HCT116 (cell line): ENCODE measurements around the gene PDGFA. TPM values are rescaled to one million over a fixed set of nuclear protein-coding genes. Genes with fewer than 3 reads are reported as not detected.

Experiments
- ATAC-seq: fragments of 200-7000 bp; cut with Tn5 transposase; 2 replicates; pipeline ENCODE4 v1.9.1; 2020; ENCODE audit warnings: mild to moderate bottlenecking, moderate library complexity
- BruUV-seq: library from RNA; stranded (reverse); fragments of 400-500 nt; replicated peaks from 2 replicates; lab custom pipeline; 2021; lab: Mats Ljungman, UMichigan
- CTCF ChIA-PET: fragments of 300-600 bp; sonication (Branson Sonifier 250); formaldehyde crosslinking; loops from one replicate; lab custom pipeline; 2021; ENCODE audit warnings: antibody characterized with exemption; lab: Charles Lee
- POLR2A ChIA-PET: fragments of 300-600, 350-600 bp; sonication (Branson Sonifier 250); formaldehyde crosslinking; loops from one replicate; lab custom pipeline; 2021; ENCODE audit warnings: antibody characterized with exemption; lab: Charles Lee
- RAD21 ChIA-PET, 2 experiments: fragments of 300-600 bp; sonication (Branson Sonifier 250); formaldehyde crosslinking; loops; one replicate each; lab custom pipeline; 2023; ENCODE audit warnings: low total read pairs in 2 of 2; ENCODE audit not compliant: uncharacterized antibody in 2 of 2, unreplicated experiment in 2 of 2, low non-redundant PET in 1 of 2; lab: Charles Lee
- DNase-seq: peaks from one replicate; pipeline ENCODE4 v3.0.0-alpha.2; 2010; ENCODE audit warnings: low read depth, low spot score
- H2AFZ ChIP-seq: fragments of 200-600 bp; shearing (Covaris generic), sonication (generic); 2 replicates; pipeline ENCODE4 v1.6.1; 2017; ENCODE audit warnings: low read depth, mixed run types, mixed read lengths, antibody characterized with exemption, low read length; ENCODE audit not compliant: poor library complexity, severe bottlenecking
- H3K27ac ChIP-seq: 2 replicates; pipeline ENCODE4 v1.5.1; 2012; ENCODE audit warnings: low read depth, low read length
- H3K27me3 ChIP-seq: fragments of 200-600 bp; sonication (generic); 2 replicates; pipeline ENCODE4 v1.6.1; 2016; ENCODE audit warnings: mixed run types, low read length, mixed read lengths; ENCODE audit not compliant: insufficient read depth
- H3K36me3 ChIP-seq, 2 experiments: fragments of 200-500 bp in 1 of 2; fragments of 200-600 bp in 1 of 2; sonication (Bioruptor generic) in 1 of 2; sonication (generic) in 1 of 2; 2 replicates each; pipeline versions ENCODE4 v1.5.1 to v1.6.1; 2014 to 2016; ENCODE audit warnings: low read length in 2 of 2, inconsistent platforms in 1 of 2, mixed read lengths in 1 of 2, mixed run types in 1 of 2; ENCODE audit not compliant: insufficient read depth in 2 of 2, control insufficient read depth in 1 of 2
- H3K4me1 ChIP-seq, 2 experiments: fragments of 200-600 bp in 1 of 2; sonication (generic) in 1 of 2; 2 replicates each; pipeline versions ENCODE4 v1.5.1 to v1.6.1; 2012 to 2017; ENCODE audit warnings: low read length in 2 of 2, inconsistent platforms in 1 of 2, mild to moderate bottlenecking in 1 of 2, mixed read lengths in 1 of 2, mixed run types in 1 of 2, moderate library complexity in 1 of 2; ENCODE audit not compliant: insufficient read depth in 2 of 2, control insufficient read depth in 1 of 2
- H3K4me2 ChIP-seq: fragments of 200-600 bp; sonication (generic); 2 replicates; pipeline ENCODE4 v1.6.1; 2017; ENCODE audit warnings: mixed run types, low read length, mixed read lengths
- H3K4me3 ChIP-seq, 2 experiments: fragments of 200-600 bp in 1 of 2; sonication (generic) in 1 of 2; replicated peaks in 1 of 2; 2 replicates each; pipeline ENCODE4 v1.5.1; 2011 to 2016; ENCODE audit warnings: low read length in 2 of 2, control low read depth in 1 of 2, low read depth in 1 of 2, mild to moderate bottlenecking in 1 of 2, mixed read lengths in 1 of 2, mixed run types in 1 of 2
- H3K79me2 ChIP-seq: fragments of 200-600 bp; sonication (generic); 2 replicates; pipeline ENCODE4 v1.6.1; 2017; ENCODE audit warnings: mild to moderate bottlenecking, mixed run types, low read length, moderate library complexity, mixed read lengths; ENCODE audit not compliant: insufficient read depth
- H3K9ac ChIP-seq: fragments of 200-600 bp; sonication (generic); 2 replicates; pipeline ENCODE4 v1.6.1; 2016; ENCODE audit warnings: low read length, mixed read lengths
- H3K9me2 ChIP-seq: fragments of 200-600 bp; sonication (generic), shearing (Covaris generic); 2 replicates; pipeline ENCODE4 v1.6.1; 2017; ENCODE audit warnings: mixed run types, mild to moderate bottlenecking, moderate library complexity; ENCODE audit not compliant: insufficient read depth
- H3K9me3 ChIP-seq, 2 experiments: fragments of 200-500 bp in 1 of 2; fragments of 200-600 bp in 1 of 2; sonication (Bioruptor generic) in 1 of 2; sonication (generic) in 1 of 2; 2 replicates each; pipeline ENCODE4 v1.6.1; 2014 to 2017; ENCODE audit warnings: low read length in 2 of 2, mixed read lengths in 2 of 2, inconsistent platforms in 1 of 2, low read depth in 1 of 2, mild to moderate bottlenecking in 1 of 2, mixed run types in 1 of 2, moderate library complexity in 1 of 2; ENCODE audit not compliant: control insufficient read depth in 1 of 2, insufficient read depth in 1 of 2
- H4K20me1 ChIP-seq: fragments of 200-600 bp; sonication (generic), shearing (Covaris generic); 2 replicates; pipeline ENCODE4 v1.6.1; 2017; ENCODE audit warnings: mixed run types, mild to moderate bottlenecking, moderate library complexity; ENCODE audit not compliant: insufficient read depth
- CEBPB ChIP-seq: IDR thresholded peaks from 2 replicates; pipeline ENCODE4 v1.6.1; 2012; ENCODE audit warnings: low read depth
- EGR1 ChIP-seq: IDR thresholded peaks from 2 replicates; pipeline ENCODE4 v1.6.1; 2012; ENCODE audit warnings: low read depth
- ELF1 ChIP-seq: IDR thresholded peaks from 2 replicates; pipeline ENCODE4 v1.6.1; 2012; ENCODE audit warnings: low read depth, borderline replicate concordance
- EZH2phosphoT487 ChIP-seq: fragments of 200-600 bp; IDR thresholded peaks from 2 replicates; pipeline ENCODE4 v1.6.1; 2018; ENCODE audit warnings: antibody characterized with exemption, borderline replicate concordance
- JUND ChIP-seq: IDR thresholded peaks from 2 replicates; pipeline ENCODE4 v1.6.1; 2012
- POLR2AphosphoS5 ChIP-seq: IDR thresholded peaks from 2 replicates; pipeline ENCODE4 v1.6.1; 2011; ENCODE audit warnings: mild to moderate bottlenecking, low read depth, low read length, moderate library complexity
- SP1 ChIP-seq: IDR thresholded peaks from 2 replicates; pipeline ENCODE4 v1.6.1; 2012; ENCODE audit warnings: low read depth
- SRF ChIP-seq: IDR thresholded peaks from 2 replicates; pipeline ENCODE4 v1.6.1; 2012; ENCODE audit warnings: low read depth
- TCF7L2 ChIP-seq: IDR thresholded peaks from 2 replicates; pipeline ENCODE4 v1.7.0; 2011; ENCODE audit warnings: borderline replicate concordance, inconsistent platforms; ENCODE audit not compliant: insufficient read depth, insufficient read length; ENCODE audit errors: extremely low read depth
- YY1 ChIP-seq: IDR thresholded peaks from 2 replicates; pipeline ENCODE4 v1.6.1; 2011; ENCODE audit warnings: low read length, low read depth, moderate library complexity, mild to moderate bottlenecking; ENCODE audit not compliant: insufficient replicate concordance; ENCODE audit errors: extremely low read depth
- ZBTB33 ChIP-seq: IDR thresholded peaks from 2 replicates; pipeline ENCODE4 v1.6.1; 2011; ENCODE audit warnings: mild to moderate bottlenecking, low read length, moderate library complexity; ENCODE audit not compliant: insufficient replicate concordance; ENCODE audit errors: extremely low read depth
- ZFX ChIP-seq: fragments of 450-650 bp; IDR thresholded peaks from 2 replicates; pipeline ENCODE4 v1.6.1; 2017
- intact Hi-C: fragments of 100-400 bp; cut with micrococcal nuclease; formaldehyde crosslinking; loops from 2 replicates; pipeline ENCODE4 v1.10.0; 2022
- total RNA-seq: library from RNA; stranded (reverse); gene quantifications from one replicate; pipeline ENCODE4 v1.2.1, GENCODE V29; 2021; ENCODE audit not compliant: unreplicated experiment

The PDGFA gene
- total RNA-seq, 1 experiment from 2014 or later = 44.7 TPM

- TF ChIP-seq ZBTB33 (no peak), TCF7L2 (no peak), POLR2AphosphoS5 (no peak)
Measured at GRCh38 chr7:514242-514641, 5.4 kb downstream of the PDGFA start (continued).

GRCh38 chr7:513521-514166 is 6.0 kb downstream of the PDGFA start:
- intact Hi-C loops = loop anchor here (10.0 kb wide), 1 partner anchor 189 kb away; no protein-coding TSS in a partner anchor
- no peak overlapping the region for H3K4me2 ChIP-seq
- RAD21 ChIA-PET = no interaction called here
- peaks cover 48% of the 10 kb centered on the region for H3K79me2 ChIP-seq
- CTCF ChIA-PET = no interaction called here
- ATAC-seq (no peak), DNase-seq (no peak)
- TF ChIP-seq SRF (no peak), CEBPB (no peak), ZBTB33 (no peak), EGR1 (no peak), EZH2phosphoT487 (no peak), JUND (no peak), ZFX (no peak), ELF1 (no peak), SP1 (no peak), POLR2AphosphoS5 (no peak), YY1 (no peak)
- H3K27me3 ChIP-seq = no peaks in the 10 kb centered on the region
- POLR2A ChIA-PET = no interaction called here
- peaks cover 3 to 27% of the 10 kb centered on the region in 2 experiments; a peak in 3 of 4 replicates for H3K4me1 ChIP-seq
- no peaks in the 10 kb centered on the region for H3K9me2 ChIP-seq
- no peak overlapping the region for H3K9ac ChIP-seq
- H4K20me1 ChIP-seq = no peaks in the 10 kb centered on the region
- H3K4me3 ChIP-seq = no peak overlapping the region
- no peaks in the 10 kb centered on the region for H3K9me3 ChIP-seq
- H3K36me3 ChIP-seq = no peaks in the 10 kb centered on the region; a peak in 2 of 4 replicates
- H3K27ac ChIP-seq = no peak overlapping the region
- BruUV-seq = TSS peak; percentile 22
- no peak overlapping the region for H2AFZ ChIP-seq
